Osteocyte (in vitro differentiated cells): ENCODE measurements around the gene GNAI2. TPM values are rescaled to one million over a fixed set of nuclear protein-coding genes. Genes with fewer than 3 reads are reported as not detected.

Experiments used
- DNase-seq: peaks from one replicate; pipeline ENCODE4 v3.0.0; 2021; ENCODE audit warnings: mixed read lengths; ENCODE audit not compliant: unreplicated experiment; ENCODE audit errors: extremely low spot score
- H3K27ac Mint-ChIP-seq: one replicate; pipeline ENCODE4 v1.8.0; 2021; ENCODE audit warnings: mild to moderate bottlenecking, mixed read lengths; ENCODE audit not compliant: unreplicated experiment
- H3K27me3 Mint-ChIP-seq: one replicate; pipeline ENCODE4 v1.8.0; 2021; ENCODE audit warnings: mixed read lengths; ENCODE audit not compliant: unreplicated experiment
- H3K36me3 Mint-ChIP-seq: one replicate; pipeline ENCODE4 v1.8.0; 2021; ENCODE audit warnings: mixed read lengths; ENCODE audit not compliant: unreplicated experiment
- H3K4me1 Mint-ChIP-seq: one replicate; pipeline ENCODE4 v1.8.0; 2021; ENCODE audit warnings: mixed read lengths; ENCODE audit not compliant: unreplicated experiment
- H3K4me3 Mint-ChIP-seq: one replicate; pipeline ENCODE4 v1.8.0; 2021; ENCODE audit warnings: mild to moderate bottlenecking, moderate library complexity, mixed read lengths; ENCODE audit not compliant: unreplicated experiment
- H3K9me3 Mint-ChIP-seq: one replicate; pipeline ENCODE4 v1.8.0; 2021; ENCODE audit warnings: mixed read lengths; ENCODE audit not compliant: unreplicated experiment
- total RNA-seq: library from RNA; stranded (reverse); gene quantifications from 2 replicates; pipeline ENCODE4 v1.2.1, GENCODE V29; 2021
- TF ChIP-seq, protein P1 (sequence below): fragments of 200-600 bp; sonication (generic); IDR thresholded peaks from 2 replicates; pipeline ENCODE4 v1.5.0; 2021; ENCODE audit warnings: antibody characterized with exemption, mild to moderate bottlenecking, moderate library complexity

GNAI2 gene
- total RNA-seq, 1 donor from 2014 or later = 340 TPM

DNA sequence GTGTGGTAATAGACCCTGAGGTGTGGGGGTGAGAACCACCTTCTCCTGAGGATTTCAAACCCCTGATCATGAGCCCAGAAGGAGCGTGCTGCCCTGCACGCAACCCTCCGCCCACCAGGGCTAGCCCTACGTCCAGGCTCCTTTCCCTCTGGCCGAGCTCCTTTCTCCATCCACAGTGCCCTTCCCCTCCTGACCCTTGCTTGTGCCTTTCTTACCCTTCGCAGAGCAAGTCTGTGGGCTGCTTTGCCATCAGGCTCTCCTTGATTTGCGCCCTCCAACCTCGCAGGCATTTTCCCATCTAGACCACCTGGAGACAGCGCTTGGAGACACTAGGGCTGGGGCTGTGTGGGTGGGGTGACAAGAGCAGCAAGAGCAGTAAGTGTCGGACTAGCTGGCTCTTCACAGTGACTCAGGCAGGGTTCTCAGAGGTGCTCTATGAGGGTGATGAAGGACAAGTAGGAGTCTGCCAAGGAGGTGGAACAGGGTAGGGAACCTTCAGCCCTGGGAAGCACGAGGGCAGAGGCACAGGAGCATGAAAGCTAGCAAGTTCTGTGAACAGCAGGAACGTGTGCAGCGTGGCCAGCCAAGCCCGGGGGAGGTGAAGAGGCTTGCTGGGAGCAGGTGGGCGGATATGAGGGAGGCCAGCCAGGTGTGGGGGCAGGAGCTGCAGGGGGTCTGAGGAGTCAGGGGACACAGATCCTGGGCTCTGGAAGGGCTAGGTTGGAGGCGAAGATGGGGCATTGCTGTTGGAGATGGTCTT is 33.5 kb upstream of the GNAI2 start:
- H3K27me3 Mint-ChIP-seq = peaks cover 37% of the 10 kb centered on the region
- DNase-seq = no peak
- no peaks in the 10 kb centered on the region for H3K36me3 Mint-ChIP-seq
- H3K4me3 Mint-ChIP-seq = no peak overlapping the region
- peaks cover 24% of the 10 kb centered on the region for H3K4me1 Mint-ChIP-seq
- TF ChIP-seq, protein P1, sequence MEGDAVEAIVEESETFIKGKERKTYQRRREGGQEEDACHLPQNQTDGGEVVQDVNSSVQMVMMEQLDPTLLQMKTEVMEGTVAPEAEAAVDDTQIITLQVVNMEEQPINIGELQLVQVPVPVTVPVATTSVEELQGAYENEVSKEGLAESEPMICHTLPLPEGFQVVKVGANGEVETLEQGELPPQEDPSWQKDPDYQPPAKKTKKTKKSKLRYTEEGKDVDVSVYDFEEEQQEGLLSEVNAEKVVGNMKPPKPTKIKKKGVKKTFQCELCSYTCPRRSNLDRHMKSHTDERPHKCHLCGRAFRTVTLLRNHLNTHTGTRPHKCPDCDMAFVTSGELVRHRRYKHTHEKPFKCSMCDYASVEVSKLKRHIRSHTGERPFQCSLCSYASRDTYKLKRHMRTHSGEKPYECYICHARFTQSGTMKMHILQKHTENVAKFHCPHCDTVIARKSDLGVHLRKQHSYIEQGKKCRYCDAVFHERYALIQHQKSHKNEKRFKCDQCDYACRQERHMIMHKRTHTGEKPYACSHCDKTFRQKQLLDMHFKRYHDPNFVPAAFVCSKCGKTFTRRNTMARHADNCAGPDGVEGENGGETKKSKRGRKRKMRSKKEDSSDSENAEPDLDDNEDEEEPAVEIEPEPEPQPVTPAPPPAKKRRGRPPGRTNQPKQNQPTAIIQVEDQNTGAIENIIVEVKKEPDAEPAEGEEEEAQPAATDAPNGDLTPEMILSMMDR = no peak
- no peaks in the 10 kb centered on the region for H3K9me3 Mint-ChIP-seq
- no peak overlapping the region for H3K27ac Mint-ChIP-seq

DNA sequence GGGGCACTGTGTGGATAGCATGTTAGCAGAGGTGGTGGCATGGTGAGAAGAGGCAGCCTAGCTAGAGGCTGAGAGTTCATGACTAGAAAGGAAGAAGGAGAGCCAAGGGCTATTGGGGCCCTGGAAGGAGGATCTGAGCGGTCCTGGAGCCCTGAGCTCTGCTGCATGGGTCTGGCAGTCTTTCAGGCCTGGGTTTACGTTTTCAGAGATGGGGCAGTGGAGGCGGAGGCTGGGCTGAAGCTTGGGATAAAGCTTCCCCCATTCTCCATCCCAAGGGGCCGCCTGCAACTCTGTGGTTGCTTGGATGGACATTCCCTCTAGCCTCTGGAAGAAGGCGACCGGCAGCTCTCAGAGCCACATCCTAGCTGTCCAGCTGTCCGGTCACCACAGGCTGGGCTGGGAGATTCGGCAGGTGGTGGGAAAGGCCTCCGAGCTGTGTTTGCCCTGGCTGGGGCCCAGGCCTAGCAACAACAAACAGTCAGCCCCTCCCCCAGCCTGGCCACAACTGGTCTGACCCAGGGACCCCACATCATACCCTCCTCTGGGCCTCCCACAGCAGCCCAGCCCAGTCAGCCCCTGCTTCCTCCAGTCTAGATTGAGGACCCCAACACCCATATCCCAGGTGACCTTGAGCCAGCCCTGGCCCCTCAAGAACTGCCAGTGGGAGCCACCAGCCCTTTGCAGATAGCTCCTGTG is 32.7 kb upstream of the GNAI2 start:
- Mint-ChIP-seq H3K9me3 (no peaks in the 10 kb centered on the region), H3K4me1 (peaks cover 24% of the 10 kb centered on the region), H3K36me3 (no peaks in the 10 kb centered on the region), H3K4me3 (no peak overlapping the region), H3K27ac (no peak overlapping the region), H3K27me3 (peaks cover 32% of the 10 kb centered on the region)
- no peak for DNase-seq
- TF ChIP-seq, protein P1 = no peak

DNA sequence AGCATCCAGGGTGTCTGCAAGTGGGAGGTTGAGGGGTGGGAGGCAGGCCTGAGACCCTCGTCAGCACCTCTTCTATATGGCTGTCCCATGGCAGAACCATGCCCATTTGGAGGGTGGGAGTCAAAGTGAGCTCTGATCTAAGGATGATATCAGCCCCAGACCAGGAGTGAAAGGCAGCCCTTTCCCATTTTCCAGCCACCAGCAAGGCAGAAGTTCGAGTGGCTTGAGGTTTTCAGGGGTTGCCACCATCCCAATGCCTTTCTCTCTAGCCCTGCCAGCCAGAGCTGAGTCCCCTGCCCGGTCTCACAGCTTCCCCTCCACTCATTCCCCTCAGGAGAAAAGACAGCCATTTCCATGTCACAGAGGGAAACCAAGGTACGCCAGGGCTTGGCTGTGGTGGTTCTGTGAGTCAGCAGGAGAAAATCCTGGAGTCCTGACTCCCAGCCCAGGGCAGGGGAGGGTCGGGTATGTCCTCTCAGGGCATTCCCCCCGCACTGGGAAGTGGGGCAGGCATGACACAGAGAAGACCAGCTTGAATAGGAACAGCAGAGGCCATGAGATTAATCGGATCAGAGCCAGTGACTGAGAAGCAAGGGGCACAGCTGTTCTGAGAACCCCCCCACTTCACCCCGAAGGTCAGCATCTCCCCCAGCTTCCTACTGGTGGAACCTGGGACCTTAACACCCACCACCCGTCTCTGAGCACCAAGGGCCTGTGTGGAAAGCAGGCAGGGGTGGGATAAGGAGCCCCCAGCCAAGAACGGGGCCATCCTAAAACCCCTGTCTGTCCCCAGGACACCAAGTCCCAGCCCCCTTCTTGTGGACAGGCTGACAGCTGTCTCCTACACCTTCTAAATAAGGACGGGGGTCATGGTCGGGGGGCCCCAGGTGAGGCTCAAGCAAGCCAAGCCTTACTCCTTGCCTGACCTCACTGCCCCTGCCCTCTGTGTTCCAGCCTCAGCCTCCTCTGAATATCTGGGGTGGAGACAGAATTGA is 31.9 kb upstream of the GNAI2 start:
- Mint-ChIP-seq H3K27ac (no peak overlapping the region), H3K4me3 (peak overlapping the region; percentile 32)

DNA sequence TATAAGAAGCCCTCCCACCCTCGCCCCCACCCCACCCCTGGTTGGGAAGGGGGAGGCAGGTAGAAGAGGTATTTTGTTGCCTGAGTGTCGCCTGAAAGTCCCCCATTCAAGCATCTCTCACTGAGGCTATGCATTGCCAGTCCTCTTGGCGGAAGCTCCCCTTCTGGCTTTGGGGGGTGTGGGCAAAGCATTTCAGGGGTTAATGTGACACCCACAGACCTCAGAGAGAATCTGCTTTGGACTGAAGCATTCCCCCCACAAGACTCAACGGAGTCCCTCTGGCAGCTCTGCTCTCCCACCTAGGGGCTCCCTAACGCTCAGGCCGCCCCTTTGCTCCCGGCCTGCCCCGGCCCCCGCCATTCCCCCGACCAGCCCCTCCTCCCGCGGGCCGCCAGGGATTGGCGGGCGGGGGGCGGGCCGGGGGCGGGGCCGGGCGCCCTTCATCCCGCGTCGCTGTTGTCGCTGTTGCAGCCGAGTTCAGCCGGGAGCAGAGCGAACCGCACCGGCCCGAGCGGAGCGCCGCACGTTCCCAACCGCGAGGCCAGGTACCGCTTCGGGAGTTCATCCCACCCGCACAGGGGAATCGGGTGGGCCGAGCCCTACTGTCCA is 31.1 kb upstream of the GNAI2 start, which contains the start of gene SLC38A3:
TSS of gene SLC38A3 (plus strand) at position 468 of the 609 bp plus-strand sequence. CDS start 8,929 bp downstream, outside the sequence.
- Mint-ChIP-seq H3K36me3 (no peaks in the 10 kb centered on the region), H3K27me3 (peaks cover 23% of the 10 kb centered on the region), H3K9me3 (no peaks in the 10 kb centered on the region), H3K4me3 (peak within 1 kb of the TSS; percentile 63), H3K4me1 (peaks cover 34% of the 10 kb centered on the region), H3K27ac (no peak within 1 kb of the TSS)
- TF ChIP-seq, protein P1 = no peak
- no peak for DNase-seq

More for the DNA sequence above, 31.9 kb upstream of the GNAI2 start:
- H3K9me3 Mint-ChIP-seq = no peaks in the 10 kb centered on the region
- DNase-seq = no peak
- TF ChIP-seq, protein P1 = no peak
- peaks cover 33% of the 10 kb centered on the region for H3K4me1 Mint-ChIP-seq
- H3K36me3 Mint-ChIP-seq = no peaks in the 10 kb centered on the region
- peaks cover 26% of the 10 kb centered on the region for H3K27me3 Mint-ChIP-seq
